Ishikawa (cell line): ENCODE measurements around the gene WDFY2.

Experiments used
- EGR1 ChIP-seq: IDR thresholded peaks from 2 replicates; pipeline ENCODE4 v1.6.1; 2012
- EP300 ChIP-seq: IDR thresholded peaks from 2 replicates; pipeline ENCODE4 v1.6.1; 2012; ENCODE audit warnings: borderline replicate concordance
- FOXM1 ChIP-seq: IDR thresholded peaks from 2 replicates; pipeline ENCODE4 v1.6.1; 2012; ENCODE audit warnings: low read depth, borderline replicate concordance
- RAD21 ChIP-seq: IDR thresholded peaks from 2 replicates; pipeline ENCODE4 v1.6.1; 2012; ENCODE audit warnings: low read depth
- TAF1 ChIP-seq: IDR thresholded peaks from 2 replicates; pipeline ENCODE4 v1.6.1; 2012; ENCODE audit warnings: low read depth, mild to moderate bottlenecking
- YY1 ChIP-seq: IDR thresholded peaks from 2 replicates; pipeline ENCODE4 v1.6.1; 2012; ENCODE audit warnings: low read depth
- ZBTB7A ChIP-seq: IDR thresholded peaks from 2 replicates; pipeline ENCODE4 v1.6.1; 2012; ENCODE audit warnings: low read depth
- TF ChIP-seq, protein P1 (sequence below): IDR thresholded peaks from 2 replicates; pipeline ENCODE4 v1.6.1; 2012
- TF ChIP-seq, protein P2 (sequence below): IDR thresholded peaks from 2 replicates; pipeline ENCODE4 v1.6.1; 2012
- TF ChIP-seq, protein P3 (sequence below): IDR thresholded peaks from 2 replicates; pipeline ENCODE4 v1.6.1; 2012; ENCODE audit warnings: low read depth, mild to moderate bottlenecking

DNA sequence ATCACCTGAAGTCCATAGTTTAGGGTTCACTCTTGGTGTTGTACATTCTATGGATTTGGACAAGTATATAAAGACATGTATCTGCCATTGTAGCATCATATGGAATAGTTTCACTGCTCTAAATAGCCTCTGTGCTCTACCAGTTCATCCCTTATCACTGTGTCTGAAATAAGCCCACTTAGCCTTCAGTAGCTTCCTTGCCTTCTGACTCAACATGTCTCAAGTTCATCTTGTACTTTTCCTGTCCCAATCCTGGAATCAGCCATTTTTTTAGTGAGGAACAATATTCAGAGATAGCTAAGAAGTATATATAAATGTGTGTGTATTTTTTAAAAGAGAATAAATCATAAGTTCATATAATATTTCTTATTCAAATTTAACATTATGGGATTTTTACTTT lies 140.5 kb downstream of the WDFY2 start:
- no peak for TF ChIP-seq RAD21
- no peak for TF ChIP-seq EP300
- TF ChIP-seq, protein P1, sequence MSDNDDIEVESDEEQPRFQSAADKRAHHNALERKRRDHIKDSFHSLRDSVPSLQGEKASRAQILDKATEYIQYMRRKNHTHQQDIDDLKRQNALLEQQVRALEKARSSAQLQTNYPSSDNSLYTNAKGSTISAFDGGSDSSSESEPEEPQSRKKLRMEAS: no peak
- TF ChIP-seq, protein P2, sequence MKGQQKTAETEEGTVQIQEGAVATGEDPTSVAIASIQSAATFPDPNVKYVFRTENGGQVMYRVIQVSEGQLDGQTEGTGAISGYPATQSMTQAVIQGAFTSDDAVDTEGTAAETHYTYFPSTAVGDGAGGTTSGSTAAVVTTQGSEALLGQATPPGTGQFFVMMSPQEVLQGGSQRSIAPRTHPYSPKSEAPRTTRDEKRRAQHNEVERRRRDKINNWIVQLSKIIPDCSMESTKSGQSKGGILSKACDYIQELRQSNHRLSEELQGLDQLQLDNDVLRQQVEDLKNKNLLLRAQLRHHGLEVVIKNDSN: no peak
- TF ChIP-seq YY1: no peak
- TF ChIP-seq, protein P3, sequence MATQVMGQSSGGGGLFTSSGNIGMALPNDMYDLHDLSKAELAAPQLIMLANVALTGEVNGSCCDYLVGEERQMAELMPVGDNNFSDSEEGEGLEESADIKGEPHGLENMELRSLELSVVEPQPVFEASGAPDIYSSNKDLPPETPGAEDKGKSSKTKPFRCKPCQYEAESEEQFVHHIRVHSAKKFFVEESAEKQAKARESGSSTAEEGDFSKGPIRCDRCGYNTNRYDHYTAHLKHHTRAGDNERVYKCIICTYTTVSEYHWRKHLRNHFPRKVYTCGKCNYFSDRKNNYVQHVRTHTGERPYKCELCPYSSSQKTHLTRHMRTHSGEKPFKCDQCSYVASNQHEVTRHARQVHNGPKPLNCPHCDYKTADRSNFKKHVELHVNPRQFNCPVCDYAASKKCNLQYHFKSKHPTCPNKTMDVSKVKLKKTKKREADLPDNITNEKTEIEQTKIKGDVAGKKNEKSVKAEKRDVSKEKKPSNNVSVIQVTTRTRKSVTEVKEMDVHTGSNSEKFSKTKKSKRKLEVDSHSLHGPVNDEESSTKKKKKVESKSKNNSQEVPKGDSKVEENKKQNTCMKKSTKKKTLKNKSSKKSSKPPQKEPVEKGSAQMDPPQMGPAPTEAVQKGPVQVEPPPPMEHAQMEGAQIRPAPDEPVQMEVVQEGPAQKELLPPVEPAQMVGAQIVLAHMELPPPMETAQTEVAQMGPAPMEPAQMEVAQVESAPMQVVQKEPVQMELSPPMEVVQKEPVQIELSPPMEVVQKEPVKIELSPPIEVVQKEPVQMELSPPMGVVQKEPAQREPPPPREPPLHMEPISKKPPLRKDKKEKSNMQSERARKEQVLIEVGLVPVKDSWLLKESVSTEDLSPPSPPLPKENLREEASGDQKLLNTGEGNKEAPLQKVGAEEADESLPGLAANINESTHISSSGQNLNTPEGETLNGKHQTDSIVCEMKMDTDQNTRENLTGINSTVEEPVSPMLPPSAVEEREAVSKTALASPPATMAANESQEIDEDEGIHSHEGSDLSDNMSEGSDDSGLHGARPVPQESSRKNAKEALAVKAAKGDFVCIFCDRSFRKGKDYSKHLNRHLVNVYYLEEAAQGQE: no peak
- no peak for TF ChIP-seq TAF1
- TF ChIP-seq FOXM1: no peak
- no peak for TF ChIP-seq ZBTB7A
- no peak for TF ChIP-seq EGR1
